Left ventricle myocardium superior (tissue), 1 donor: Measurements from ENCODE around the gene GRIN2A. TPM values are rescaled to one million over a fixed set of nuclear protein-coding genes. Genes with fewer than 3 reads are reported as not detected.

Experiments
- ATAC-seq: fragments of 200-7000 bp; cut with Tn5 transposase; one replicate; pipeline ENCODE4 v1.9.1; 2020; ENCODE audit warnings: mild to moderate bottlenecking, moderate library complexity
- DNase-seq: peaks from one replicate; pipeline ENCODE4 v3.0.0-alpha.2; 2020
- intact Hi-C: fragments of 100-400 bp; cut with micrococcal nuclease; formaldehyde crosslinking; loops from one replicate; pipeline ENCODE4 v1.11.0; 2022
- total RNA-seq: library from RNA; stranded (reverse); fragmentation: NEBNext Ultra II Directional; extraction: Animal tissue kit (Norgen Biotek cat#: 25700); gene quantifications from one replicate; pipeline ENCODE4 v1.2.1, GENCODE V29; 2021
- donor health status: DM: no; HTN: yes; CAD: no; lungs with severe emphysema.

The GRIN2A gene
- total RNA-seq, 1 donor from 2014 or later = 3.6 TPM

- no peak for ATAC-seq
- intact Hi-C loops = no loop called here
- DNase-seq = no peak
These were observed 361.6 kb downstream of the GRIN2A start for GRCh38 chr16:9820476-9821246.

GRCh38 chr16:9818702-9819101 is 363.5 kb downstream of the GRIN2A start:
- DNase-seq = no peak
- intact Hi-C loops = no loop called here
- no peak for ATAC-seq

GRCh38 chr16:9817586-9817985 is 364.6 kb downstream of the GRIN2A start:
- DNase-seq = no peak

GRCh38 chr16:9816644-9817043 is 365.6 kb downstream of the GRIN2A start:
- DNase-seq = no peak
- intact Hi-C loops = no loop called here
- ATAC-seq = no peak

More at GRCh38 chr16:9817586-9817985, 364.6 kb downstream of the GRIN2A start:
- no peak for ATAC-seq
- intact Hi-C loops = no loop called here

GRCh38 chr16:9813665-9814064 is 368.6 kb downstream of the GRIN2A start:
- ATAC-seq (no peak), DNase-seq (no peak)
- intact Hi-C loops = no loop called here

- DNase-seq (no peak), ATAC-seq (no peak)
- intact Hi-C loops = no loop called here
These were observed 374.0 kb downstream of the GRIN2A start for GRCh38 chr16:9808210-9808609.

- DNase-seq (no peak), ATAC-seq (no peak)
- intact Hi-C loops = no loop called here
These were observed 374.9 kb downstream of the GRIN2A start for GRCh38 chr16:9807302-9807701.

GRCh38 chr16:9805109-9805508 is 377.1 kb downstream of the GRIN2A start:
- no peak for DNase-seq
- intact Hi-C loops = no loop called here
- ATAC-seq = no peak

- intact Hi-C loops = no loop called here
- ATAC-seq = no peak
- DNase-seq = no peak
These were observed 380.1 kb downstream of the GRIN2A start for GRCh38 chr16:9802160-9802559.

- ATAC-seq (no peak), DNase-seq (no peak)
- intact Hi-C loops = no loop called here
These were observed 380.6 kb downstream of the GRIN2A start for GRCh38 chr16:9801651-9802050.

GRCh38 chr16:9800186-9800738 is 382.0 kb downstream of the GRIN2A start:
- ATAC-seq (no peak), DNase-seq (no peak)
- intact Hi-C loops = no loop called here

GRCh38 chr16:9798952-9799580 is 383.2 kb downstream of the GRIN2A start:
- intact Hi-C loops = no loop called here
- no peak for DNase-seq

GRCh38 chr16:9798474-9798873 is 383.8 kb downstream of the GRIN2A start:
- no peak for DNase-seq
- intact Hi-C loops = no loop called here
- peak; percentile 87 for ATAC-seq

More at GRCh38 chr16:9798952-9799580, 383.2 kb downstream of the GRIN2A start:
- ATAC-seq = no peak

- DNase-seq (peak; percentile 52), ATAC-seq (peak; percentile 83)
- intact Hi-C loops = no loop called here
These were observed 384.9 kb downstream of the GRIN2A start for GRCh38 chr16:9797306-9797705.

GRCh38 chr16:9793623-9794022 is 388.6 kb downstream of the GRIN2A start:
- no peak for ATAC-seq
- DNase-seq = no peak
- intact Hi-C loops = no loop called here

GRCh38 chr16:9791556-9791955 is 390.7 kb downstream of the GRIN2A start:
- no peak for DNase-seq

GRCh38 chr16:9790199-9790598 is 392.0 kb downstream of the GRIN2A start:
- intact Hi-C loops = no loop called here
- DNase-seq (no peak), ATAC-seq (no peak)

More at GRCh38 chr16:9791556-9791955, 390.7 kb downstream of the GRIN2A start:
- no peak for ATAC-seq
- intact Hi-C loops = no loop called here

- ATAC-seq (peak; percentile 92), DNase-seq (no peak)
These were observed 394.5 kb downstream of the GRIN2A start for GRCh38 chr16:9787717-9788116.

GRCh38 chr16:9780831-9781230 is 401.4 kb downstream of the GRIN2A start:
- ATAC-seq = no peak
- DNase-seq = no peak
- intact Hi-C loops = no loop called here

More at GRCh38 chr16:9787717-9788116, 394.5 kb downstream of the GRIN2A start:
- intact Hi-C loops = no loop called here

GRCh38 chr16:9778849-9779248 is 403.4 kb downstream of the GRIN2A start:
- intact Hi-C loops = no loop called here
- ATAC-seq = no peak
- DNase-seq = no peak
